ENCODE results near the gene CREB5. TPM values are rescaled to one million over a fixed set of nuclear protein-coding genes. Genes with fewer than 3 reads are reported as not detected.

The CREB5 gene
- total and polyA plus RNA-seq, 2 of the 8 experiments (the other 6 are each of a cell fraction or from before 2014, with no cell fraction given) = 2.4 to 2.7 TPM

GRCh38 chr7:28479507-28479947 is 67.2 kb downstream of the CREB5 start (continued):
- TF ChIP-seq, protein P1, sequence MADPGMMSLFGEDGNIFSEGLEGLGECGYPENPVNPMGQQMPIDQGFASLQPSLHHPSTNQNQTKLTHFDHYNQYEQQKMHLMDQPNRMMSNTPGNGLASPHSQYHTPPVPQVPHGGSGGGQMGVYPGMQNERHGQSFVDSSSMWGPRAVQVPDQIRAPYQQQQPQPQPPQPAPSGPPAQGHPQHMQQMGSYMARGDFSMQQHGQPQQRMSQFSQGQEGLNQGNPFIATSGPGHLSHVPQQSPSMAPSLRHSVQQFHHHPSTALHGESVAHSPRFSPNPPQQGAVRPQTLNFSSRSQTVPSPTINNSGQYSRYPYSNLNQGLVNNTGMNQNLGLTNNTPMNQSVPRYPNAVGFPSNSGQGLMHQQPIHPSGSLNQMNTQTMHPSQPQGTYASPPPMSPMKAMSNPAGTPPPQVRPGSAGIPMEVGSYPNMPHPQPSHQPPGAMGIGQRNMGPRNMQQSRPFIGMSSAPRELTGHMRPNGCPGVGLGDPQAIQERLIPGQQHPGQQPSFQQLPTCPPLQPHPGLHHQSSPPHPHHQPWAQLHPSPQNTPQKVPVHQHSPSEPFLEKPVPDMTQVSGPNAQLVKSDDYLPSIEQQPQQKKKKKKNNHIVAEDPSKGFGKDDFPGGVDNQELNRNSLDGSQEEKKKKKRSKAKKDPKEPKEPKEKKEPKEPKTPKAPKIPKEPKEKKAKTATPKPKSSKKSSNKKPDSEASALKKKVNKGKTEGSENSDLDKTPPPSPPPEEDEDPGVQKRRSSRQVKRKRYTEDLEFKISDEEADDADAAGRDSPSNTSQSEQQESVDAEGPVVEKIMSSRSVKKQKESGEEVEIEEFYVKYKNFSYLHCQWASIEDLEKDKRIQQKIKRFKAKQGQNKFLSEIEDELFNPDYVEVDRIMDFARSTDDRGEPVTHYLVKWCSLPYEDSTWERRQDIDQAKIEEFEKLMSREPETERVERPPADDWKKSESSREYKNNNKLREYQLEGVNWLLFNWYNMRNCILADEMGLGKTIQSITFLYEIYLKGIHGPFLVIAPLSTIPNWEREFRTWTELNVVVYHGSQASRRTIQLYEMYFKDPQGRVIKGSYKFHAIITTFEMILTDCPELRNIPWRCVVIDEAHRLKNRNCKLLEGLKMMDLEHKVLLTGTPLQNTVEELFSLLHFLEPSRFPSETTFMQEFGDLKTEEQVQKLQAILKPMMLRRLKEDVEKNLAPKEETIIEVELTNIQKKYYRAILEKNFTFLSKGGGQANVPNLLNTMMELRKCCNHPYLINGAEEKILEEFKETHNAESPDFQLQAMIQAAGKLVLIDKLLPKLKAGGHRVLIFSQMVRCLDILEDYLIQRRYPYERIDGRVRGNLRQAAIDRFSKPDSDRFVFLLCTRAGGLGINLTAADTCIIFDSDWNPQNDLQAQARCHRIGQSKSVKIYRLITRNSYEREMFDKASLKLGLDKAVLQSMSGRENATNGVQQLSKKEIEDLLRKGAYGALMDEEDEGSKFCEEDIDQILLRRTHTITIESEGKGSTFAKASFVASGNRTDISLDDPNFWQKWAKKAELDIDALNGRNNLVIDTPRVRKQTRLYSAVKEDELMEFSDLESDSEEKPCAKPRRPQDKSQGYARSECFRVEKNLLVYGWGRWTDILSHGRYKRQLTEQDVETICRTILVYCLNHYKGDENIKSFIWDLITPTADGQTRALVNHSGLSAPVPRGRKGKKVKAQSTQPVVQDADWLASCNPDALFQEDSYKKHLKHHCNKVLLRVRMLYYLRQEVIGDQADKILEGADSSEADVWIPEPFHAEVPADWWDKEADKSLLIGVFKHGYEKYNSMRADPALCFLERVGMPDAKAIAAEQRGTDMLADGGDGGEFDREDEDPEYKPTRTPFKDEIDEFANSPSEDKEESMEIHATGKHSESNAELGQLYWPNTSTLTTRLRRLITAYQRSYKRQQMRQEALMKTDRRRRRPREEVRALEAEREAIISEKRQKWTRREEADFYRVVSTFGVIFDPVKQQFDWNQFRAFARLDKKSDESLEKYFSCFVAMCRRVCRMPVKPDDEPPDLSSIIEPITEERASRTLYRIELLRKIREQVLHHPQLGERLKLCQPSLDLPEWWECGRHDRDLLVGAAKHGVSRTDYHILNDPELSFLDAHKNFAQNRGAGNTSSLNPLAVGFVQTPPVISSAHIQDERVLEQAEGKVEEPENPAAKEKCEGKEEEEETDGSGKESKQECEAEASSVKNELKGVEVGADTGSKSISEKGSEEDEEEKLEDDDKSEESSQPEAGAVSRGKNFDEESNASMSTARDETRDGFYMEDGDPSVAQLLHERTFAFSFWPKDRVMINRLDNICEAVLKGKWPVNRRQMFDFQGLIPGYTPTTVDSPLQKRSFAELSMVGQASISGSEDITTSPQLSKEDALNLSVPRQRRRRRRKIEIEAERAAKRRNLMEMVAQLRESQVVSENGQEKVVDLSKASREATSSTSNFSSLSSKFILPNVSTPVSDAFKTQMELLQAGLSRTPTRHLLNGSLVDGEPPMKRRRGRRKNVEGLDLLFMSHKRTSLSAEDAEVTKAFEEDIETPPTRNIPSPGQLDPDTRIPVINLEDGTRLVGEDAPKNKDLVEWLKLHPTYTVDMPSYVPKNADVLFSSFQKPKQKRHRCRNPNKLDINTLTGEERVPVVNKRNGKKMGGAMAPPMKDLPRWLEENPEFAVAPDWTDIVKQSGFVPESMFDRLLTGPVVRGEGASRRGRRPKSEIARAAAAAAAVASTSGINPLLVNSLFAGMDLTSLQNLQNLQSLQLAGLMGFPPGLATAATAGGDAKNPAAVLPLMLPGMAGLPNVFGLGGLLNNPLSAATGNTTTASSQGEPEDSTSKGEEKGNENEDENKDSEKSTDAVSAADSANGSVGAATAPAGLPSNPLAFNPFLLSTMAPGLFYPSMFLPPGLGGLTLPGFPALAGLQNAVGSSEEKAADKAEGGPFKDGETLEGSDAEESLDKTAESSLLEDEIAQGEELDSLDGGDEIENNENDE (IDR thresholded peaks at IDR 0.05; ENCODE audit: insufficient replicate concordance, low read length) = no peak
- TF ChIP-seq PHF8 (conservative IDR thresholded peaks at IDR 0.05; ENCODE audit: low read depth, low read length) (no peak), GABPA (IDR thresholded peaks at IDR 0.05; ENCODE audit: borderline replicate concordance, insufficient read depth, low read length) (no peak), RAD21 (IDR thresholded peaks at IDR 0.05 in 1 of 2, conservative IDR thresholded peaks at IDR 0.05 in 1 of 2; ENCODE audit: low read depth in 2 of 2, low read length in 2 of 2) (no peak), KDM4A (IDR thresholded peaks at IDR 0.05; ENCODE audit: low read depth, low read length, severe bottlenecking) (no peak), TAF1 (IDR thresholded peaks at IDR 0.05; ENCODE audit: low read depth, low read length) (no peak), NANOG (IDR thresholded peaks at IDR 0.05; ENCODE audit: insufficient read depth, low read depth, low read length, poor library complexity, severe bottlenecking) (no peak)
- TF ChIP-seq, protein P2, sequence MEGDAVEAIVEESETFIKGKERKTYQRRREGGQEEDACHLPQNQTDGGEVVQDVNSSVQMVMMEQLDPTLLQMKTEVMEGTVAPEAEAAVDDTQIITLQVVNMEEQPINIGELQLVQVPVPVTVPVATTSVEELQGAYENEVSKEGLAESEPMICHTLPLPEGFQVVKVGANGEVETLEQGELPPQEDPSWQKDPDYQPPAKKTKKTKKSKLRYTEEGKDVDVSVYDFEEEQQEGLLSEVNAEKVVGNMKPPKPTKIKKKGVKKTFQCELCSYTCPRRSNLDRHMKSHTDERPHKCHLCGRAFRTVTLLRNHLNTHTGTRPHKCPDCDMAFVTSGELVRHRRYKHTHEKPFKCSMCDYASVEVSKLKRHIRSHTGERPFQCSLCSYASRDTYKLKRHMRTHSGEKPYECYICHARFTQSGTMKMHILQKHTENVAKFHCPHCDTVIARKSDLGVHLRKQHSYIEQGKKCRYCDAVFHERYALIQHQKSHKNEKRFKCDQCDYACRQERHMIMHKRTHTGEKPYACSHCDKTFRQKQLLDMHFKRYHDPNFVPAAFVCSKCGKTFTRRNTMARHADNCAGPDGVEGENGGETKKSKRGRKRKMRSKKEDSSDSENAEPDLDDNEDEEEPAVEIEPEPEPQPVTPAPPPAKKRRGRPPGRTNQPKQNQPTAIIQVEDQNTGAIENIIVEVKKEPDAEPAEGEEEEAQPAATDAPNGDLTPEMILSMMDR (IDR thresholded peaks at IDR 0.05; ENCODE audit: control extremely low read depth in 1 of 3, insufficient read depth in 1 of 3, low read depth in 1 of 3, low read length in 3 of 3) = no peak
